Fibroblast of lung (primary cell): ENCODE results near the gene SLC44A1. TPM values are rescaled to one million over a fixed set of nuclear protein-coding genes. Genes with fewer than 3 reads are reported as not detected.

Experiments
- DNase-seq, 2 donors: peaks; one replicate each; pipeline versions ENCODE4 v3.0.0 to v3.0.0-alpha.2; 2010; ENCODE audit warnings: low read depth in 2 of 2
- H2AFZ ChIP-seq: 2 replicates; pipeline ENCODE4 v1.5.1; 2012; ENCODE audit warnings: low read length, control low read depth, inconsistent platforms
- H3K27ac ChIP-seq: 2 replicates; pipeline ENCODE4 v1.5.1; 2011; ENCODE audit warnings: low read length, control low read depth; ENCODE audit not compliant: insufficient read depth
- H3K27me3 ChIP-seq: 2 replicates; pipeline ENCODE4 v1.5.1; 2011; ENCODE audit warnings: mild to moderate bottlenecking, low read length; ENCODE audit not compliant: control insufficient read depth, insufficient read depth
- H3K36me3 ChIP-seq: 2 replicates; pipeline ENCODE4 v1.5.1; 2011; ENCODE audit warnings: low read length; ENCODE audit not compliant: control insufficient read depth, insufficient read depth
- H3K4me1 ChIP-seq: 2 replicates; pipeline ENCODE4 v1.5.1; 2011; ENCODE audit warnings: low read length; ENCODE audit not compliant: control insufficient read depth, insufficient read depth; ENCODE audit errors: extremely low read depth
- H3K4me2 ChIP-seq: 2 replicates; pipeline ENCODE4 v1.5.1; 2011; ENCODE audit warnings: low read length, control low read depth; ENCODE audit not compliant: insufficient read depth; ENCODE audit errors: extremely low read depth
- H3K4me3 ChIP-seq, 4 experiments: fragments of 200-600 bp in 1 of 4; sonication (generic) in 1 of 4; replicated peaks in 1 of 4; 2 replicates each; pipeline ENCODE4 v1.5.1; 2011 to 2016; ENCODE audit warnings: low read length in 4 of 4, low read depth in 3 of 4, mild to moderate bottlenecking in 3 of 4, control low read depth in 2 of 4, inconsistent platforms in 1 of 4, mixed read lengths in 1 of 4; ENCODE audit not compliant: insufficient read depth in 1 of 4; ENCODE audit errors: control extremely low read depth in 1 of 4
- H3K79me2 ChIP-seq: 2 replicates; pipeline ENCODE4 v1.5.1; 2012; ENCODE audit warnings: mild to moderate bottlenecking, low read length, inconsistent platforms; ENCODE audit not compliant: control insufficient read depth, insufficient read depth
- H3K9ac ChIP-seq: 2 replicates; pipeline ENCODE4 v1.5.1; 2011; ENCODE audit warnings: mild to moderate bottlenecking, low read length, control low read depth; ENCODE audit not compliant: insufficient read depth
- H3K9me3 ChIP-seq: 2 replicates; pipeline ENCODE4 v1.5.1; 2012; ENCODE audit warnings: low read depth, low read length; ENCODE audit not compliant: control insufficient read depth, insufficient read depth
- H4K20me1 ChIP-seq: 2 replicates; pipeline ENCODE4 v1.5.1; 2011; ENCODE audit warnings: low read length; ENCODE audit not compliant: control insufficient read depth, insufficient read depth; ENCODE audit errors: extremely low read depth
- EZH2 ChIP-seq: IDR thresholded peaks from 2 replicates; pipeline ENCODE4 v1.5.1; 2012; ENCODE audit warnings: low read length, control low read depth, mild to moderate bottlenecking; ENCODE audit errors: missing control alignments
- polyA plus RNA-seq, 2 donors: library from polyadenylated mRNA; depleted of rRNA in 1 of 2; stranded (reverse) in 1 of 2; unstranded in 1 of 2; fragments of >200 nt; gene quantifications; 2 replicates each; pipeline ENCODE4 v1.2.1, GENCODE V29; 2011 to 2012; ENCODE audit warnings: missing spikeins in 1 of 2
- total RNA-seq: library from RNA; depleted of rRNA; stranded (reverse); fragments of >200 nt; gene quantifications from 2 replicates; pipeline ENCODE4 v1.2.1, GENCODE V29; 2014
- TF ChIP-seq, protein P1 (sequence below), 2 donors: IDR thresholded peaks in 1 of 2; conservative IDR thresholded peaks in 1 of 2; 1 replicate in 1 of 2; 2 replicates in 1 of 2; pipeline ENCODE4 v1.5.1; 2011 to 2012; ENCODE audit warnings: low read length in 2 of 2, control low read depth in 1 of 2, inconsistent platforms in 1 of 2, low read depth in 1 of 2, mild to moderate bottlenecking in 1 of 2

Gene SLC44A1
- total and polyA plus RNA-seq, 2 donors (not counting 1 experiment from before 2014, with no cell fraction given), result 35.9 to 54.2 TPM

DNA sequence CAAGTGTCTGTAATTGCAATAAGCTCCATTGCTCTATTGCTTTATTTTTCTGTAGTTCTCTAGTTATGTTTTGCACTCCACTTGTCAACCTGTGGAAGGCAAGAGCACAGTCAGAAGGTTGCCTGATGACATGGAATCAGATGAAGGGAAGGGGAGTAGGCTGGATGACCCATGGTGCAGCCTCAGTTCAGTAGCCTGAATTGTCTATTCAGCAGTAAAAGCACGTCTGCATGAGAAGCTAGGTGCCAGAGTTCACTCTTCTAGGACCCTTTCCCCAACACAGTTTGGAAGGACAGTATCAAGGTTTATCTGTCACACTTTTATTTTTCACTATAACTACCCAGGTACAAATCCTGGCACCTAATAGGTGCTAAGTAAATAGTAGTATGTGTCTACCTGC is 39.3 kb downstream of the SLC44A1 start:
- Histone ChIP-seq H3K4me1 (peaks cover 4% of the 10 kb centered on the region), H3K79me2 (no peaks in the 10 kb centered on the region), H3K36me3 (no peaks in the 10 kb centered on the region), H3K4me2 (no peak overlapping the region), H2AFZ (no peak overlapping the region), H3K9me3 (no peaks in the 10 kb centered on the region), H3K9ac (no peak overlapping the region), H3K4me3 (no peak overlapping the region), H3K27me3 (no peaks in the 10 kb centered on the region), H4K20me1 (no peaks in the 10 kb centered on the region), H3K27ac (no peak overlapping the region)
- no peak for DNase-seq
- no peak for TF ChIP-seq EZH2
- TF ChIP-seq, protein P1, sequence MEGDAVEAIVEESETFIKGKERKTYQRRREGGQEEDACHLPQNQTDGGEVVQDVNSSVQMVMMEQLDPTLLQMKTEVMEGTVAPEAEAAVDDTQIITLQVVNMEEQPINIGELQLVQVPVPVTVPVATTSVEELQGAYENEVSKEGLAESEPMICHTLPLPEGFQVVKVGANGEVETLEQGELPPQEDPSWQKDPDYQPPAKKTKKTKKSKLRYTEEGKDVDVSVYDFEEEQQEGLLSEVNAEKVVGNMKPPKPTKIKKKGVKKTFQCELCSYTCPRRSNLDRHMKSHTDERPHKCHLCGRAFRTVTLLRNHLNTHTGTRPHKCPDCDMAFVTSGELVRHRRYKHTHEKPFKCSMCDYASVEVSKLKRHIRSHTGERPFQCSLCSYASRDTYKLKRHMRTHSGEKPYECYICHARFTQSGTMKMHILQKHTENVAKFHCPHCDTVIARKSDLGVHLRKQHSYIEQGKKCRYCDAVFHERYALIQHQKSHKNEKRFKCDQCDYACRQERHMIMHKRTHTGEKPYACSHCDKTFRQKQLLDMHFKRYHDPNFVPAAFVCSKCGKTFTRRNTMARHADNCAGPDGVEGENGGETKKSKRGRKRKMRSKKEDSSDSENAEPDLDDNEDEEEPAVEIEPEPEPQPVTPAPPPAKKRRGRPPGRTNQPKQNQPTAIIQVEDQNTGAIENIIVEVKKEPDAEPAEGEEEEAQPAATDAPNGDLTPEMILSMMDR (conservative IDR thresholded peaks at IDR 0.05 in 1 of 2, IDR thresholded peaks at IDR 0.05 in 1 of 2; ENCODE audit: low read depth in 1 of 2, low read length in 2 of 2), result no peak

DNA sequence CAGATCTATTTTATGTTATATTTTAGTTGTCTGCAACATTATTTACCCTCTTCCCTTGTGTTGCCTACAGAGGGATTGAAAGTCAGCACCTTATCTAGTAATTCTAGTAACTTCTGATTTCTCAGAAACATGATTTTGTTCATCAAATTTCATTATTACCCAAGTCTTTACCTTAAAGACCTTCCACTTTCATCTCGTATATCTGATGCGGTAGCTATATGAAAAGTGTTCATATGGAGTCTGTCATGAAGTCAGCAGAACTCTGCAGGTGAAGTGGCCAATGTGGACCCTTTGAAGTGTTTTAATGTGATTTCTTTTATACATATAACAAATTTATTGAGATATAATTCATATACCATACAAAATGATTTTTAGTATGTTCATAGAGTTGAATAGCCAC is 40.0 kb downstream of the SLC44A1 start:
- Histone ChIP-seq H3K4me1 (peaks cover 4% of the 10 kb centered on the region), H3K9me3 (no peaks in the 10 kb centered on the region), H4K20me1 (no peaks in the 10 kb centered on the region), H3K36me3 (no peaks in the 10 kb centered on the region), H3K27ac (no peak overlapping the region), H3K27me3 (no peaks in the 10 kb centered on the region), H3K79me2 (no peaks in the 10 kb centered on the region), H3K9ac (no peak overlapping the region), H3K4me2 (no peak overlapping the region), H3K4me3 (no peak overlapping the region), H2AFZ (no peak overlapping the region)
- DNase-seq, result no peak
- TF ChIP-seq EZH2, result no peak
- TF ChIP-seq, protein P1 (conservative IDR thresholded peaks at IDR 0.05 in 1 of 2, IDR thresholded peaks at IDR 0.05 in 1 of 2; ENCODE audit: low read depth in 1 of 2, low read length in 2 of 2), result no peak

DNA sequence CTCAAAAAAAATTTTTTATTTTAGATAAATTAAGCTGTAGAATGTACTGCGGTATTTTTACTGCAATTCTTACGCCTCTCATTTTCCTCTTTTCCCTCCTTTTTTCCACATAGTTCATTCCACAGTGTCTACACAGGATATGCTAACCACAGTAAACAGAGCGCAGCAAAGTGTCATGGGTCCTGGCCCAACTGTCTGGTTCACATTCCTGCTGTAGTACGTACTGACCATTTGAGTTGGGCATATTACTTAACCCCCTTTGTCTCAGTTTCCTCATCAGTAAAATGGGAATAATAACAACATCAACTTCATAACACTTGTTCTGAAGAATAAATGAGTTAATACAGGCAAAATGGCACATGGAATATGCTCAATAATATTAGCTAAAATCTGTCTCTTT is 41.6 kb downstream of the SLC44A1 start:
- Histone ChIP-seq H3K36me3 (no peaks in the 10 kb centered on the region), H2AFZ (no peak overlapping the region), H3K27me3 (no peaks in the 10 kb centered on the region), H4K20me1 (no peaks in the 10 kb centered on the region), H3K4me2 (no peak overlapping the region), H3K9me3 (no peaks in the 10 kb centered on the region), H3K4me3 (no peak overlapping the region), H3K9ac (no peak overlapping the region), H3K4me1 (no peaks in the 10 kb centered on the region), H3K27ac (no peak overlapping the region), H3K79me2 (no peaks in the 10 kb centered on the region)
- peak in 1 of 2 donors; percentile 39 for DNase-seq
- TF ChIP-seq, protein P1 (conservative IDR thresholded peaks at IDR 0.05 in 1 of 2, IDR thresholded peaks at IDR 0.05 in 1 of 2; ENCODE audit: low read depth in 1 of 2, low read length in 2 of 2), result no peak
- TF ChIP-seq EZH2, result no peak
